Subcutaneous adipose tissue (tissue), 4 donors: ENCODE results near the gene B4GALT2. TPM values are rescaled to one million over a fixed set of nuclear protein-coding genes. Genes with fewer than 3 reads are reported as not detected.

Experiments used
- total RNA-seq, 4 donors: library from RNA; depleted of rRNA; stranded (reverse); fragments of >200 nt; gene quantifications; one replicate each; pipeline ENCODE4 v1.1.0, GENCODE V29; 2016
- TF ChIP-seq, protein P1 (sequence below): fragments of 450-650 bp; IDR thresholded peaks from one replicate; pipeline ENCODE4 v1.5.1; 2016; ENCODE audit warnings: low read depth, mild to moderate bottlenecking, control low read depth, antibody characterized with exemption, moderate library complexity

Gene B4GALT2
- total RNA-seq, 4 donors from 2014 or later = 21.1 to 44.3 (median 26.7) TPM

- TF ChIP-seq, protein P1, sequence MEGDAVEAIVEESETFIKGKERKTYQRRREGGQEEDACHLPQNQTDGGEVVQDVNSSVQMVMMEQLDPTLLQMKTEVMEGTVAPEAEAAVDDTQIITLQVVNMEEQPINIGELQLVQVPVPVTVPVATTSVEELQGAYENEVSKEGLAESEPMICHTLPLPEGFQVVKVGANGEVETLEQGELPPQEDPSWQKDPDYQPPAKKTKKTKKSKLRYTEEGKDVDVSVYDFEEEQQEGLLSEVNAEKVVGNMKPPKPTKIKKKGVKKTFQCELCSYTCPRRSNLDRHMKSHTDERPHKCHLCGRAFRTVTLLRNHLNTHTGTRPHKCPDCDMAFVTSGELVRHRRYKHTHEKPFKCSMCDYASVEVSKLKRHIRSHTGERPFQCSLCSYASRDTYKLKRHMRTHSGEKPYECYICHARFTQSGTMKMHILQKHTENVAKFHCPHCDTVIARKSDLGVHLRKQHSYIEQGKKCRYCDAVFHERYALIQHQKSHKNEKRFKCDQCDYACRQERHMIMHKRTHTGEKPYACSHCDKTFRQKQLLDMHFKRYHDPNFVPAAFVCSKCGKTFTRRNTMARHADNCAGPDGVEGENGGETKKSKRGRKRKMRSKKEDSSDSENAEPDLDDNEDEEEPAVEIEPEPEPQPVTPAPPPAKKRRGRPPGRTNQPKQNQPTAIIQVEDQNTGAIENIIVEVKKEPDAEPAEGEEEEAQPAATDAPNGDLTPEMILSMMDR = no peak
Observed at GRCh38 chr1:44013949-44014348, 34.9 kb downstream of the B4GALT2 start.

GRCh38 chr1:44014365-44015104 is 35.5 kb downstream of the B4GALT2 start:
- TF ChIP-seq, protein P1 = no peak

DNA sequence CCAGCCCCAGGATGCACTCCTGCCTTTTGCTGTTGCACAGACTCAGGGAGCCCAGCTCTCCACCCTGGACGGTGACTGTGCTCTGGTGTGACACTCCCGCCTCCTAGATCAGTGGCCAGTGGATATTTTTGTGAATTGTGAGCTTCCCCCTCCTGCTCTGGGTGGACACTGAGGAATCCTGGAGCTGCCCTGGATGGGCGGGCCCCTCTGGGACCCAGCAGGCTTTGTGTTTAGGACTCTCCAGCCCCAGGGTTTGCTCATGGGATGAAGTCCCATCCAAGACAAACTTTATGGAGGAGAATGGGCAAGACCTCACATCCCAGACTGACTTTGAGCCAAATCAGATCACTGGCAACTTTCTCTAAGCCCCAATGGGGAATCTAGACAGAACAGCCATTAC is 36.2 kb downstream of the B4GALT2 start:
- TF ChIP-seq, protein P1 = no peak

- TF ChIP-seq, protein P1 = no peak
Observed at GRCh38 chr1:44016041-44016889, 37.3 kb downstream of the B4GALT2 start.

DNA sequence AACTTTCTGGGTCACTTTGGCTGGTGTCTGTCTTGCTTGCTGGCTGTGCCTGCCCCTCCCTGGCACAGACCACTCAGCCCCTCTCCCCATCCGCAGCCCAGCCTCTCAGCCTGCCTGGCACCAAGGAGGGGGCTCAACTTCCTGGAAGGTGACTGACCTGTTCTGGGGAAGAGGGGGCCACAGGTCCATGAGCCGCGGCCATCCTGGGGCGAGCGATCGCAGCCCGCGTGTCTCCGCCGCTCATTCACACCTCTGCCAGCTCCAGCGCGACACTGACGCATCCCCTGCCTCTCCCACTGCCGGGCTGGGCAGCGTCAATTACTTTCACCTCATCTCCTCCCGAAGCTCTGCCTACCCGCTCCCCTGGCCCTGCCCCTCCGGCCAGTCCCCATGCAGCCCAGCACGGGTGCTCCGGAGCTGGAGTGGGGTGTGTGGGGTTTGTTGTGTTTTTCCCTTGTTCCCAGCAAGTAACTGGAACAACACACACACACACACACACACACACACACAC is 37.9 kb downstream of the B4GALT2 start:
- TF ChIP-seq, protein P1 = no peak

GRCh38 chr1:44019466-44019948 is 40.5 kb downstream of the B4GALT2 start:
- TF ChIP-seq, protein P1 = no peak

DNA sequence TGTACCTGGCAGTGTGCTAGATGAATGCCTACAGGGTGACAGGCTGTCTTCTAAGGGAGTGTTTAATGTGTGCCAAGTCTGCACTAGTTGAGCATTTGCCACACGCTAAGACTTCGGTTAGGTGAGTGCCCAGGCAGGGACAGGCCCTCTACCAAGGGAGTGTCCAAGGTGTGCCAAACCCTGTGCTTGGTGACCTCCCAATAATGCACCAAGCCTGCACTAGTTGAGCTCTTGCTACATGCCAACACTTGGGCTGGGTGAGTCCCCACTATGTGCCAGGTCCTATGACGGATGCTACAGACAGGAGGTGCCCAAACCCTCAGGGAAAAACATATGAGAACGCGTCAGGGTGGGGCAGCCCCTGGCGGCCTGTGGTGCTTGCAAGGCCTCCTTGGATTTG is 41.5 kb downstream of the B4GALT2 start:
- TF ChIP-seq, protein P1 = no peak
